C4-2B (cell line): Measurements from ENCODE around the gene CREG2.

Experiments
- ZFX ChIP-seq: fragments of 450-650 bp; IDR thresholded peaks from 2 replicates; pipeline ENCODE4 v1.6.1; 2017
- TF ChIP-seq, protein P1 (sequence below): fragments of 450-650 bp; conservative IDR thresholded peaks from 2 replicates; pipeline ENCODE4 v1.5.1; 2017; ENCODE audit warnings: mild to moderate bottlenecking

DNA sequence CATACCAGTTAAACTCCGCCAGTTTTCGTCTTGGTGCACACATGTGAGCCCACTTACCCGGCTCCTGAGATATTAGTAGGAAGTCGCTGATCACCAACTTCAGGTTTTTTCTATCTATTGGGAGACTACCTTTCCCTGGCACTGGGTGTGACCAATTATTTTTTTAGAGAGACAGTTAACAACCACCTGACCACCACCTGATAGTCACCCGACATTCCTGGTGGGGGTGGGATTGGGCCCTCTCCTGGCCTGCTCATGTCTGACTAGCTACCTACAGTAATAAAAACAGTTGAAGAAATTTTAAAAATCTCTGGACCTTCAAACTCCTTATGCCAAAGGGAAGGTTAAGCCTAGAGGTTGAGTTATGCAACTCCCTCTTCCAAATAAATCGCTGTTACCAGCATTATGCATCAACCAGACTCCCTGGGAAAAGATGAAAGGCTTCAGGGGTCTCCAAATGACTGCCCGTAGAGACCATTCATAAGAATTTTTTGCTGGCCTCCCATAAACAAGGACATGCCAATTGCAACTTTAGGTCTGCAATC, 27.8 kb downstream of the CREG2 start:
- TF ChIP-seq, protein P1, sequence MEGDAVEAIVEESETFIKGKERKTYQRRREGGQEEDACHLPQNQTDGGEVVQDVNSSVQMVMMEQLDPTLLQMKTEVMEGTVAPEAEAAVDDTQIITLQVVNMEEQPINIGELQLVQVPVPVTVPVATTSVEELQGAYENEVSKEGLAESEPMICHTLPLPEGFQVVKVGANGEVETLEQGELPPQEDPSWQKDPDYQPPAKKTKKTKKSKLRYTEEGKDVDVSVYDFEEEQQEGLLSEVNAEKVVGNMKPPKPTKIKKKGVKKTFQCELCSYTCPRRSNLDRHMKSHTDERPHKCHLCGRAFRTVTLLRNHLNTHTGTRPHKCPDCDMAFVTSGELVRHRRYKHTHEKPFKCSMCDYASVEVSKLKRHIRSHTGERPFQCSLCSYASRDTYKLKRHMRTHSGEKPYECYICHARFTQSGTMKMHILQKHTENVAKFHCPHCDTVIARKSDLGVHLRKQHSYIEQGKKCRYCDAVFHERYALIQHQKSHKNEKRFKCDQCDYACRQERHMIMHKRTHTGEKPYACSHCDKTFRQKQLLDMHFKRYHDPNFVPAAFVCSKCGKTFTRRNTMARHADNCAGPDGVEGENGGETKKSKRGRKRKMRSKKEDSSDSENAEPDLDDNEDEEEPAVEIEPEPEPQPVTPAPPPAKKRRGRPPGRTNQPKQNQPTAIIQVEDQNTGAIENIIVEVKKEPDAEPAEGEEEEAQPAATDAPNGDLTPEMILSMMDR, result no peak
- no peak for TF ChIP-seq ZFX
